ENCODE results near the gene LRRC63.

- TF ChIP-seq CTCF (IDR thresholded peaks at IDR 0.05) (no peak), POLR2A (IDR thresholded peaks at IDR 0.05) (no peak)
Measured at GRCh38 chr13:46267166-46267565, 55.4 kb downstream of the LRRC63 start.

Measured in thyroid gland (tissue), 4 donors.